RWPE2 (cell line): ENCODE measurements around the gene SLC9A9.
A peak's percentile ranks its signal among the peaks of the same experiment; 100 is the strongest.

Experiments
- ATAC-seq: fragments of 200-7000 bp; cut with Tn5 transposase; 3 replicates; pipeline ENCODE4 v1.9.1; 2021; ENCODE audit warnings: low read depth
- DNase-seq: peaks from one replicate; pipeline ENCODE4 v3.0.0-alpha.2; 2020; ENCODE audit warnings: low spot score
- H3K27ac ChIP-seq: fragments of 450-650 bp; 2 replicates; pipeline ENCODE4 v1.5.1; 2017; ENCODE audit warnings: mild to moderate bottlenecking; ENCODE audit not compliant: poor library complexity, severe bottlenecking
- H3K27me3 ChIP-seq: fragments of 250-450 bp; sonication (Bioruptor Pico); 2 replicates; pipeline ENCODE4 v1.5.1; 2021; ENCODE audit warnings: mild to moderate bottlenecking, moderate library complexity; ENCODE audit not compliant: insufficient read depth, poor library complexity, severe bottlenecking
- H3K36me3 ChIP-seq: fragments of 250-450 bp; sonication (Bioruptor Pico); 2 replicates; pipeline ENCODE4 v1.5.1; 2020; ENCODE audit warnings: low read depth, mild to moderate bottlenecking, moderate library complexity
- H3K4me1 ChIP-seq: fragments of 250-450 bp; sonication (Bioruptor Pico); 2 replicates; pipeline ENCODE4 v1.5.1; 2021; ENCODE audit warnings: mild to moderate bottlenecking, moderate library complexity; ENCODE audit not compliant: insufficient read depth, poor library complexity, severe bottlenecking
- H3K4me3 ChIP-seq: fragments of 250-450 bp; sonication (Bioruptor Pico); 2 replicates; pipeline ENCODE4 v1.5.1; 2021; ENCODE audit warnings: mild to moderate bottlenecking, moderate library complexity; ENCODE audit not compliant: severe bottlenecking
- H3K9me3 ChIP-seq: fragments of 250-450 bp; sonication (Bioruptor Pico); 2 replicates; pipeline ENCODE4 v1.5.1; 2021; ENCODE audit warnings: mild to moderate bottlenecking, moderate library complexity; ENCODE audit not compliant: severe bottlenecking
- TF ChIP-seq, protein P1 (sequence below): fragments of 450-650 bp; IDR thresholded peaks from one replicate; pipeline ENCODE4 v1.5.1; 2017; ENCODE audit warnings: mild to moderate bottlenecking, moderate library complexity; ENCODE audit not compliant: poor library complexity, severe bottlenecking

Gene SLC9A9

GRCh38 chr3:143831208-143831607 is 17.1 kb downstream of the SLC9A9 start:
- ATAC-seq (peak; percentile 51), DNase-seq (no peak)
- Histone ChIP-seq H3K36me3 (no peaks in the 10 kb centered on the region), H3K27me3 (no peaks in the 10 kb centered on the region), H3K4me1 (peaks cover 14% of the 10 kb centered on the region), H3K4me3 (no peak overlapping the region), H3K9me3 (no peaks in the 10 kb centered on the region), H3K27ac (no peak overlapping the region)
- TF ChIP-seq, protein P1, sequence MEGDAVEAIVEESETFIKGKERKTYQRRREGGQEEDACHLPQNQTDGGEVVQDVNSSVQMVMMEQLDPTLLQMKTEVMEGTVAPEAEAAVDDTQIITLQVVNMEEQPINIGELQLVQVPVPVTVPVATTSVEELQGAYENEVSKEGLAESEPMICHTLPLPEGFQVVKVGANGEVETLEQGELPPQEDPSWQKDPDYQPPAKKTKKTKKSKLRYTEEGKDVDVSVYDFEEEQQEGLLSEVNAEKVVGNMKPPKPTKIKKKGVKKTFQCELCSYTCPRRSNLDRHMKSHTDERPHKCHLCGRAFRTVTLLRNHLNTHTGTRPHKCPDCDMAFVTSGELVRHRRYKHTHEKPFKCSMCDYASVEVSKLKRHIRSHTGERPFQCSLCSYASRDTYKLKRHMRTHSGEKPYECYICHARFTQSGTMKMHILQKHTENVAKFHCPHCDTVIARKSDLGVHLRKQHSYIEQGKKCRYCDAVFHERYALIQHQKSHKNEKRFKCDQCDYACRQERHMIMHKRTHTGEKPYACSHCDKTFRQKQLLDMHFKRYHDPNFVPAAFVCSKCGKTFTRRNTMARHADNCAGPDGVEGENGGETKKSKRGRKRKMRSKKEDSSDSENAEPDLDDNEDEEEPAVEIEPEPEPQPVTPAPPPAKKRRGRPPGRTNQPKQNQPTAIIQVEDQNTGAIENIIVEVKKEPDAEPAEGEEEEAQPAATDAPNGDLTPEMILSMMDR, result no peak

DNA sequence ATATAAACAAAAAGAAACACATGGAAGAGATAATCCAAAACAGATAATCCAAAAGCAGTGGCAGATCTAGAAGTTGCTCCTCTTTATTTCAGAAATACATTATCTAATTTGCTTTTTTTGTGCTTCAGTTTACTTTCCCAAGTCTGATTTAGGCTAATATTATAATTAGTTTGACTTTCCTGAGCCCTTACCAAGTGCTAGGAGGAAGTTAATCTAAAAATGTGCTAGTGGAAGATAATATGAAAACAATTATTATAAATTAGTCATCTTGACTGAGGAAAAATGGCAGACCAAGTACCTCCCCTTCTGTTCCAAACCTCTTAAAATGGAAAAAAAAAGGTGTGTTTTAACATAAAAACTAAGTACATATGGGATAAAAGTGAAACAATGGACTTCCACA is 17.5 kb downstream of the SLC9A9 start:
- no peak overlapping the region for H3K4me3 ChIP-seq
- ATAC-seq, result no peak

DNA sequence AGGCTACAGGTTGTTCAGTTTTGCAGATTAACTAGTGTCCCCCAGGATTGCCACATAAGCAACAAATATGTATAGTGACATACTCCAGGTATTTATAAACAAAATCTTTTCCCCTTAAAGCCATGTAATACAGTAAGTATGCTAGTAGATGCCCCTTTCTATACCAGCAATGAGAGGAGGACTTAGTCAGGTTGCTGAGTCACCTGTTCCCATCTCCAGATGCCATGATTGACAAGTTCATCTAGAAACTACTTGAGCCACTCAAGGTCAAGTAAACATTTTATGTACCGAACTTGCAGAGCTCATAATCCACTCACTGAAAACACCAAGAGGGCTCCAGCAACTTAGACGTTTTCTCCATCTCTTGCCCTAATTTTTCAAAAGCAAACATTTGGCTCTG is 18.2 kb downstream of the SLC9A9 start:
- Histone ChIP-seq H3K9me3 (no peaks in the 10 kb centered on the region), H3K27ac (no peak overlapping the region), H3K36me3 (no peaks in the 10 kb centered on the region), H3K4me3 (no peak overlapping the region), H3K27me3 (no peaks in the 10 kb centered on the region), H3K4me1 (peaks cover 14% of the 10 kb centered on the region)
- no peak for DNase-seq
- ATAC-seq, result peak; percentile 48; the same call in 1 of the 3 replicates
- TF ChIP-seq, protein P1, result no peak

More for the DNA sequence above, 17.5 kb downstream of the SLC9A9 start:
- Histone ChIP-seq H3K27ac (no peak overlapping the region), H3K27me3 (no peaks in the 10 kb centered on the region), H3K36me3 (no peaks in the 10 kb centered on the region), H3K4me1 (peaks cover 14% of the 10 kb centered on the region), H3K9me3 (no peaks in the 10 kb centered on the region)
- TF ChIP-seq, protein P1, result no peak
- DNase-seq, result no peak

DNA sequence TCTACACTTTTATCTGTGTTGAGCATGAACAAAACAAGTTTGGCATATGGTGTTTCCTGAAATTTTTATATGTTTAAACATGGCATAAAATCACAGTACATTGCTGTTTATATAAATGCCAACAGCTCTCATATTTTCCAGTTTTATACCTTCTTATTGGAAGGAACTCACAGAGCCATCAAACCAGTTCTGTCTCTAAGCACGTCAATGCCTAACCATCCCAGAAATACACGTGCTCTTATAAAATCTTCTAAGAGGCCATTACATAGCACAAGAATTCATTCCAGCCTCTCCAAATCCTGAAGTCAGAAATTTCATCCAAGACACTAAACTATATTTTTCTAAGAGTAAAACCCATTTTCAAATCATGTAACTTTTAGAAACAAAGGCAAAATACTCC is 20.8 kb downstream of the SLC9A9 start:
- TF ChIP-seq, protein P1, result no peak
- no peak overlapping the region for H3K27ac ChIP-seq
- no peak overlapping the region for H3K4me3 ChIP-seq
- ATAC-seq (no peak), DNase-seq (no peak)
- H3K9me3 ChIP-seq, result no peaks in the 10 kb centered on the region
- no peaks in the 10 kb centered on the region for H3K27me3 ChIP-seq
- peaks cover 14% of the 10 kb centered on the region for H3K4me1 ChIP-seq
- H3K36me3 ChIP-seq, result no peaks in the 10 kb centered on the region

DNA sequence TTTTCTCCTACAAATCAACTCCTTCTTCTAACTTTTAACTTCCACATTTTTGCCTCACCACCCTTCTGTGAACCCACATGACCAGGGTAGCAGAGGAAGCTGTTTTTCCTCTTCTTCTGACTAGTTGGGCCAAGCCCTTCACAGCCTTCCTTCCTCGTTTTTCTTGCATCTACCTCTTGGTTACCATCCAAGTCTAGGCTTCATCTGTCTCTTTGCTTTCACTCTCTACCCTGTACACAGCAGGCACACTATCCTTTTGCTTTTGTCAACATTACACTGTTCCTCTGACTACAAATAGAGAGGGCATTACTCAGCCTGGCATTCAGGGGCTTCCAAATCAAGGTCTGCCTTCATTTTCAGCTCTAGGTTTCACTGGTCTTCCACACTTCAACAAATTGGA is 22.0 kb downstream of the SLC9A9 start:
- DNase-seq (no peak), ATAC-seq (no peak)
- H3K9me3 ChIP-seq, result no peaks in the 10 kb centered on the region
- H3K4me3 ChIP-seq, result no peak overlapping the region
- peaks cover 8% of the 10 kb centered on the region for H3K4me1 ChIP-seq
- no peaks in the 10 kb centered on the region for H3K27me3 ChIP-seq
- H3K36me3 ChIP-seq, result no peaks in the 10 kb centered on the region
- TF ChIP-seq, protein P1, result no peak
- H3K27ac ChIP-seq, result no peak overlapping the region
